ENCODE data around the gene MAFB. TPM values are rescaled to one million over a fixed set of nuclear protein-coding genes. Genes with fewer than 3 reads are reported as not detected.

MAFB gene
- total RNA-seq, 4 donors from 2014 or later: 58.3 to 93.6 (median 88.7) TPM

GRCh38 chr20:40646361-40646760 lies 42.7 kb downstream of the MAFB start:
- Histone ChIP-seq H3K4me3 (no peak overlapping the region), H3K27me3 (no peaks in the 10 kb centered on the region), H3K36me3 (no peaks in the 10 kb centered on the region), H3K9me3 (no peaks in the 10 kb centered on the region), H3K27ac (no peak overlapping the region), H3K4me1 (peaks cover 0 to 6% (median 0%) of the 10 kb centered on the region in 4 donors)
- no peak for DNase-seq (ENCODE audit: low spot score in 2 of 2)
- TF ChIP-seq EP300 (IDR thresholded peaks at IDR 0.05): no peak
- no peak for TF ChIP-seq POLR2A (IDR thresholded peaks at IDR 0.05)
- no peak for TF ChIP-seq CTCF (IDR thresholded peaks at IDR 0.05)
- WGBS, 2 donors: 5% methylated on average over 8 of the region's 8 CpGs

- Histone ChIP-seq H3K27me3 (no peaks in the 10 kb centered on the region), H3K27ac (no peak overlapping the region), H3K9me3 (no peaks in the 10 kb centered on the region), H3K36me3 (no peaks in the 10 kb centered on the region), H3K4me1 (peaks cover 0 to 6% (median 0%) of the 10 kb centered on the region in 4 donors), H3K4me3 (no peak overlapping the region)
- TF ChIP-seq EP300 (IDR thresholded peaks at IDR 0.05): no peak
- no peak for TF ChIP-seq CTCF (IDR thresholded peaks at IDR 0.05)
- TF ChIP-seq POLR2A (IDR thresholded peaks at IDR 0.05): no peak
- no peak for DNase-seq (ENCODE audit: low spot score in 2 of 2)
- WGBS, 2 donors: 82 to 88% methylated on average over 2 of the region's 2 CpGs
Measured at GRCh38 chr20:40644863-40645262, 44.2 kb downstream of the MAFB start.

- no peaks in the 10 kb centered on the region for H3K36me3 ChIP-seq
- H3K27me3 ChIP-seq: no peaks in the 10 kb centered on the region
- TF ChIP-seq POLR2A (IDR thresholded peaks at IDR 0.05): no peak
- TF ChIP-seq CTCF (IDR thresholded peaks at IDR 0.05): no peak
- TF ChIP-seq EP300 (IDR thresholded peaks at IDR 0.05): no peak
- DNase-seq (ENCODE audit: low spot score in 2 of 2): no peak
- H3K4me3 ChIP-seq: no peak overlapping the region
- WGBS, 2 donors: 15 to 23% methylated on average over 4 to 5 of the region's 5 CpGs
- peaks cover 0 to 6% (median 0%) of the 10 kb centered on the region in 4 donors for H3K4me1 ChIP-seq
- no peaks in the 10 kb centered on the region for H3K9me3 ChIP-seq
- no peak overlapping the region for H3K27ac ChIP-seq
Measured at GRCh38 chr20:40643891-40644290, 45.1 kb downstream of the MAFB start.

GRCh38 chr20:40641809-40642208 lies 47.2 kb downstream of the MAFB start:
- TF ChIP-seq CTCF (IDR thresholded peaks at IDR 0.05): no peak
- no peak for TF ChIP-seq EP300 (IDR thresholded peaks at IDR 0.05)
- TF ChIP-seq POLR2A (IDR thresholded peaks at IDR 0.05): no peak
- Histone ChIP-seq H3K4me1 (peaks cover 0 to 6% (median 0%) of the 10 kb centered on the region in 4 donors), H3K4me3 (no peak overlapping the region), H3K36me3 (no peaks in the 10 kb centered on the region), H3K27me3 (no peaks in the 10 kb centered on the region), H3K9me3 (no peaks in the 10 kb centered on the region), H3K27ac (no peak overlapping the region)
- 62 to 73% methylated on average over 4 of the region's 4 CpGs for WGBS, 2 donors
- no peak for DNase-seq (ENCODE audit: low spot score in 2 of 2)

GRCh38 chr20:40641202-40641601 lies 47.8 kb downstream of the MAFB start:
- H3K27me3 ChIP-seq: no peaks in the 10 kb centered on the region
- no peak overlapping the region for H3K27ac ChIP-seq
- H3K4me3 ChIP-seq: no peak overlapping the region
- peaks cover 0 to 1% (median 0%) of the 10 kb centered on the region in 4 donors for H3K4me1 ChIP-seq
- 67 to 80% methylated on average over 2 of the region's 2 CpGs for WGBS, 2 donors
- no peak for DNase-seq (ENCODE audit: low spot score in 2 of 2)
- no peak for TF ChIP-seq EP300 (IDR thresholded peaks at IDR 0.05)
- no peak for TF ChIP-seq POLR2A (IDR thresholded peaks at IDR 0.05)
- no peak for TF ChIP-seq CTCF (IDR thresholded peaks at IDR 0.05)
- H3K36me3 ChIP-seq: no peaks in the 10 kb centered on the region
- no peaks in the 10 kb centered on the region for H3K9me3 ChIP-seq
